ENCODE measurements around the gene ZYG11B. TPM values are rescaled to one million over a fixed set of nuclear protein-coding genes. Genes with fewer than 3 reads are reported as not detected.
"Not testable (repeated sequence)": the region's sequence is repeated elsewhere in the genome, so short reads cannot be mapped to it uniquely, and the experiment has no call there.

ZYG11B gene
- total and polyA plus RNA-seq, 9 of the 15 experiments (the other 6 are each of a cell fraction or from before 2014, with no cell fraction given), result 4.9 to 22.2 (median 12.2) TPM

GRCh38 chr1:52692697-52693096 lies 33.6 kb upstream of the ZYG11B start:
- FAIRE-seq, result no peak
- peaks cover 1% of the 10 kb centered on the region; the same call in 1 of the 2 replicates for H3K9me3 ChIP-seq (replicated peaks; ENCODE audit: control insufficient read depth, insufficient read depth, low read depth, low read length)
- no peaks in the 10 kb centered on the region for H3K27me3 ChIP-seq (ENCODE audit: control insufficient read depth in 2 of 2, insufficient read depth in 2 of 2, low read length in 2 of 2)
- intact Hi-C loops (cut with micrococcal nuclease) (no loop called here), in situ Hi-C loops (cut with MboI) (loop anchor here (25.0 kb wide), 1 partner anchor 555 kb away; the partner anchor contains the start of gene ZFYVE9)
- DNase-seq (ENCODE audit: extremely low read depth in 1 of 4, low spot score in 3 of 4), result no peak
- no peak for ATAC-seq
- no peak overlapping the region for H3K9ac ChIP-seq (ENCODE audit: insufficient read depth in 1 of 2, low read depth in 2 of 2, low read length in 2 of 2)
- no peak overlapping the region for H3K27ac ChIP-seq (ENCODE audit: extremely low read depth, low read depth, low read length)
- H2AFZ ChIP-seq (ENCODE audit: low read depth, low read length), result no peak overlapping the region
- no peak overlapping the region for H3K4me2 ChIP-seq (ENCODE audit: insufficient read depth, low read length)
- H3K79me2 ChIP-seq (ENCODE audit: control insufficient read depth, insufficient read depth, low read length), result peaks cover 73% of the 10 kb centered on the region
- H4K20me1 ChIP-seq (replicated peaks; ENCODE audit: control insufficient read depth, insufficient read depth, low read length), result no peaks in the 10 kb centered on the region
- no peak overlapping the region for H3K4me3 ChIP-seq
- TF ChIP-seq ZNF165 (CRISPR knock-in tag; IDR thresholded peaks at IDR 0.05; ENCODE audit: borderline replicate concordance), result no peak
- no peak for TF ChIP-seq MCM7 (IDR thresholded peaks at IDR 0.05)
- TF ChIP-seq JUND (IDR thresholded peaks at IDR 0.05; ENCODE audit: borderline replicate concordance, low read depth, low read length), result no peak
- no peak for TF ChIP-seq JUND (tag; IDR thresholded peaks at IDR 0.05; ENCODE audit: borderline replicate concordance, low read depth, low read length)
- 0 out of 2 replicates have a peak, but pooled peaks have one; percentile 12 for TF ChIP-seq MAX (CRISPR knock-in tag; IDR thresholded peaks at IDR 0.05)
- POLR2A ChIA-PET, result interaction anchor here (1.4 kb wide), 1 partner anchor 125 kb away, joined by 4 read pairs; no protein-coding TSS in a partner anchor
- 97% methylated on average over 4 of the region's 4 CpGs for WGBS (ENCODE audit: insufficient coverage, low coverage, missing lambda C conversion rate)
- H3K36me3 ChIP-seq (ENCODE audit: control insufficient read depth, insufficient read depth, low read length), result peaks cover 76% of the 10 kb centered on the region
- no peaks in the 10 kb centered on the region for H3K9me1 ChIP-seq (ENCODE audit: control insufficient read depth, insufficient read depth, low read length)
- CTCF ChIA-PET (ENCODE audit: low intra/inter-chr PET ratio), result no interaction called here
- BruUV-seq (replicated peaks), result no TSS peak
- H3K4me1 ChIP-seq (replicated peaks in 1 of 2; ENCODE audit: control insufficient read depth in 2 of 2, insufficient read depth in 2 of 2, low read length in 2 of 2), result peaks cover 2% of the 10 kb centered on the region in 2 experiments; a peak in 3 of 5 replicates

GRCh38 chr1:52693351-52693750 lies 32.9 kb upstream of the ZYG11B start:
- H3K36me3 ChIP-seq (ENCODE audit: control insufficient read depth, insufficient read depth, low read length), result peaks cover 70% of the 10 kb centered on the region
- H3K79me2 ChIP-seq (ENCODE audit: control insufficient read depth, insufficient read depth, low read length), result peaks cover 80% of the 10 kb centered on the region
- FAIRE-seq; H4K20me1 ChIP-seq (replicated peaks; ENCODE audit: control insufficient read depth, insufficient read depth, low read length); H3K9me1 ChIP-seq (ENCODE audit: control insufficient read depth, insufficient read depth, low read length); H3K4me3 ChIP-seq; H3K9me3 ChIP-seq (replicated peaks; ENCODE audit: control insufficient read depth, insufficient read depth, low read depth, low read length); CTCF ChIA-PET (ENCODE audit: low intra/inter-chr PET ratio); intact Hi-C loops (cut with micrococcal nuclease); ATAC-seq; H3K4me1 ChIP-seq (replicated peaks in 1 of 2; ENCODE audit: control insufficient read depth in 2 of 2, insufficient read depth in 2 of 2, low read length in 2 of 2); H3K27ac ChIP-seq (ENCODE audit: extremely low read depth, low read depth, low read length); H3K9ac ChIP-seq (ENCODE audit: insufficient read depth in 1 of 2, low read depth in 2 of 2, low read length in 2 of 2); H3K4me2 ChIP-seq (ENCODE audit: insufficient read depth, low read length); H2AFZ ChIP-seq (ENCODE audit: low read depth, low read length); DNase-seq (ENCODE audit: extremely low read depth in 1 of 4, low spot score in 3 of 4); BruUV-seq (replicated peaks); H3K27me3 ChIP-seq (ENCODE audit: control insufficient read depth in 2 of 2, insufficient read depth in 2 of 2, low read length in 2 of 2): not testable (repeated sequence)
- 0 out of 2 replicates have a peak, but pooled peaks have one; percentile 17 for TF ChIP-seq BCOR (IDR thresholded peaks at IDR 0.05)
- in situ Hi-C loops (cut with MboI), result loop anchor here (25.0 kb wide), 1 partner anchor 556 kb away; the partner anchor contains the start of gene ZFYVE9
- POLR2A ChIA-PET, result interaction anchor here (0.6 to 1.4 kb wide), 3 partner anchors 11 to 125 kb away, joined by 4 read pairs; no protein-coding TSS in a partner anchor
- 91% methylated on average over 9 of the region's 10 CpGs for WGBS (ENCODE audit: insufficient coverage, low coverage, missing lambda C conversion rate)

Measured in K562 (cell line).